ENCODE results near the gene TNS1. TPM values are rescaled to one million over a fixed set of nuclear protein-coding genes. Genes with fewer than 3 reads are reported as not detected.

The TNS1 gene
- total and polyA plus RNA-seq, 9 of the 15 experiments (the other 6 are each of a cell fraction or from before 2014, with no cell fraction given) = 0.13 to 2.7 (median 0.77) TPM

DNA sequence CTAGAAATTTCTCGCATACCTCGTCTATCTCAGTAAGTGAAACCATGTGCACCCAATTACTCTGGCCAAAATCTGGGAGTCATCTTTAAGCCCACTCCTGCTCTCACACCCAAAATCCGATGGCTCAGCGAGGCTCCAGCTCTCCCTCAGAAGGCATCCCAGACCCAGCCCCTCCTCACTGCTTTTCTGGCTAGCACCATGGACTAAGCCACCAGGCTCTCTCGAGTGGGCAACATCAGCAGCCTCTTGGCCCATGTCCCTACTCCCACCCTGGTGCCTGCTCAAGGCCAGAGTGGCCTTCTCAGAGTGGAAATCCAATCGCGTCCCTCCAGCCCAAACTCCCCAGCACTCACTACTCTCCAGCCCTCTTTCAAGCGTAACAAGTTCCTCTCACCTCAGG is 27.2 kb downstream of the TNS1 start:
- Histone ChIP-seq H3K79me2 (ENCODE audit: control insufficient read depth, insufficient read depth, low read length) (no peaks in the 10 kb centered on the region), H3K27ac (ENCODE audit: extremely low read depth, low read depth, low read length) (no peak overlapping the region), H3K36me3 (ENCODE audit: control insufficient read depth, insufficient read depth, low read length) (no peaks in the 10 kb centered on the region), H3K9me1 (ENCODE audit: control insufficient read depth, insufficient read depth, low read length) (no peaks in the 10 kb centered on the region), H3K4me2 (ENCODE audit: insufficient read depth, low read length) (no peak overlapping the region), H3K9me3 (replicated peaks; ENCODE audit: control insufficient read depth, insufficient read depth, low read depth, low read length) (no peaks in the 10 kb centered on the region), H2AFZ (ENCODE audit: low read depth, low read length) (no peak overlapping the region), H3K4me1 (replicated peaks in 1 of 2; ENCODE audit: control insufficient read depth in 2 of 2, insufficient read depth in 2 of 2, low read length in 2 of 2) (no peaks in the 10 kb centered on the region), H3K9ac (ENCODE audit: insufficient read depth in 1 of 2, low read depth in 2 of 2, low read length in 2 of 2) (no peak overlapping the region), H4K20me1 (replicated peaks; ENCODE audit: control insufficient read depth, insufficient read depth, low read length) (no peaks in the 10 kb centered on the region), H3K27me3 (ENCODE audit: control insufficient read depth in 2 of 2, insufficient read depth in 2 of 2, low read length in 2 of 2) (peaks cover 0 to 28% of the 10 kb centered on the region in 2 experiments; a peak in 2 of 5 replicates), H3K4me3 (no peak overlapping the region)
- in situ Hi-C loops (cut with MboI) = no loop called here
- FAIRE-seq (no peak), ATAC-seq (no peak), DNase-seq (ENCODE audit: extremely low read depth in 1 of 4, low spot score in 3 of 4) (no peak)
- 7% methylated on average over 8 of the region's 8 CpGs for WGBS (ENCODE audit: insufficient coverage, low coverage, missing lambda C conversion rate)
- TF ChIP-seq RBM15 (IDR thresholded peaks at IDR 0.05; ENCODE audit: insufficient read depth, low read length) = no peak
- TF ChIP-seq CREBBP (IDR thresholded peaks at IDR 0.05; ENCODE audit: low read depth, low read length) = no peak
- TF ChIP-seq MEIS2 (IDR thresholded peaks at IDR 0.05; ENCODE audit: partially characterized antibody) = no peak
- no peak for TF ChIP-seq HMG20A (CRISPR knock-in tag; conservative IDR thresholded peaks at IDR 0.05)
- no peak for TF ChIP-seq MCM2 (IDR thresholded peaks at IDR 0.05; ENCODE audit: low read depth)
- no TSS peak for BruUV-seq (replicated peaks)
- intact Hi-C loops (cut with micrococcal nuclease) = no loop called here
- ChIA-PET POLR2A (interaction anchor here (0.6 kb wide), 1 partner anchor 94 kb away, joined by 8 read pairs; no protein-coding TSS in a partner anchor), CTCF (ENCODE audit: low intra/inter-chr PET ratio) (no interaction called here)

GRCh38 chr2:217974389-217975005 is 28.3 kb downstream of the TNS1 start:
- Histone ChIP-seq H3K4me3 (no peak overlapping the region), H4K20me1 (replicated peaks; ENCODE audit: control insufficient read depth, insufficient read depth, low read length) (no peaks in the 10 kb centered on the region), H3K4me2 (ENCODE audit: insufficient read depth, low read length) (no peak overlapping the region), H3K9me3 (replicated peaks; ENCODE audit: control insufficient read depth, insufficient read depth, low read depth, low read length) (no peaks in the 10 kb centered on the region), H3K9ac (ENCODE audit: insufficient read depth in 1 of 2, low read depth in 2 of 2, low read length in 2 of 2) (no peak overlapping the region), H3K79me2 (ENCODE audit: control insufficient read depth, insufficient read depth, low read length) (no peaks in the 10 kb centered on the region), H3K4me1 (replicated peaks in 1 of 2; ENCODE audit: control insufficient read depth in 2 of 2, insufficient read depth in 2 of 2, low read length in 2 of 2) (no peaks in the 10 kb centered on the region), H3K9me1 (ENCODE audit: control insufficient read depth, insufficient read depth, low read length) (no peaks in the 10 kb centered on the region), H3K27ac (ENCODE audit: extremely low read depth, low read depth, low read length) (no peak overlapping the region), H3K27me3 (ENCODE audit: control insufficient read depth in 2 of 2, insufficient read depth in 2 of 2, low read length in 2 of 2) (peaks cover 0 to 28% of the 10 kb centered on the region in 2 experiments; a peak in 2 of 5 replicates), H2AFZ (ENCODE audit: low read depth, low read length) (no peak overlapping the region), H3K36me3 (ENCODE audit: control insufficient read depth, insufficient read depth, low read length) (no peaks in the 10 kb centered on the region)
- CTCF ChIA-PET (ENCODE audit: low intra/inter-chr PET ratio) = no interaction called here
- DNase-seq (ENCODE audit: extremely low read depth in 1 of 4, low spot score in 3 of 4) (no peak), ATAC-seq (no peak), FAIRE-seq (no peak)
- no TSS peak for BruUV-seq (replicated peaks)
- WGBS (ENCODE audit: insufficient coverage, low coverage, missing lambda C conversion rate) = 1% methylated on average over 8 of the region's 8 CpGs
- POLR2A ChIA-PET = no interaction called here
- intact Hi-C loops (cut with micrococcal nuclease) = no loop called here
- in situ Hi-C loops (cut with MboI) = no loop called here
- TF ChIP-seq, protein P1, sequence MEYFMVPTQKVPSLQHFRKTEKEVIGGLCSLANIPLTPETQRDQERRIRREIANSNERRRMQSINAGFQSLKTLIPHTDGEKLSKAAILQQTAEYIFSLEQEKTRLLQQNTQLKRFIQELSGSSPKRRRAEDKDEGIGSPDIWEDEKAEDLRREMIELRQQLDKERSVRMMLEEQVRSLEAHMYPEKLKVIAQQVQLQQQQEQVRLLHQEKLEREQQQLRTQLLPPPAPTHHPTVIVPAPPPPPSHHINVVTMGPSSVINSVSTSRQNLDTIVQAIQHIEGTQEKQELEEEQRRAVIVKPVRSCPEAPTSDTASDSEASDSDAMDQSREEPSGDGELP (CRISPR knock-in tag; IDR thresholded peaks at IDR 0.05; ENCODE audit: borderline replicate concordance) = no peak
- no peak for TF ChIP-seq STAT5A (IDR thresholded peaks at IDR 0.05; ENCODE audit: borderline replicate concordance, low read length)
- TF ChIP-seq, protein P2, sequence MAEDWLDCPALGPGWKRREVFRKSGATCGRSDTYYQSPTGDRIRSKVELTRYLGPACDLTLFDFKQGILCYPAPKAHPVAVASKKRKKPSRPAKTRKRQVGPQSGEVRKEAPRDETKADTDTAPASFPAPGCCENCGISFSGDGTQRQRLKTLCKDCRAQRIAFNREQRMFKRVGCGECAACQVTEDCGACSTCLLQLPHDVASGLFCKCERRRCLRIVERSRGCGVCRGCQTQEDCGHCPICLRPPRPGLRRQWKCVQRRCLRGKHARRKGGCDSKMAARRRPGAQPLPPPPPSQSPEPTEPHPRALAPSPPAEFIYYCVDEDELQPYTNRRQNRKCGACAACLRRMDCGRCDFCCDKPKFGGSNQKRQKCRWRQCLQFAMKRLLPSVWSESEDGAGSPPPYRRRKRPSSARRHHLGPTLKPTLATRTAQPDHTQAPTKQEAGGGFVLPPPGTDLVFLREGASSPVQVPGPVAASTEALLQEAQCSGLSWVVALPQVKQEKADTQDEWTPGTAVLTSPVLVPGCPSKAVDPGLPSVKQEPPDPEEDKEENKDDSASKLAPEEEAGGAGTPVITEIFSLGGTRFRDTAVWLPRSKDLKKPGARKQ (CRISPR knock-in tag; IDR thresholded peaks at IDR 0.05) = no peak
- no peak for TF ChIP-seq CBX3 (IDR thresholded peaks at IDR 0.05; ENCODE audit: borderline replicate concordance in 1 of 2, low read length in 2 of 2)
- TF ChIP-seq, protein P3, sequence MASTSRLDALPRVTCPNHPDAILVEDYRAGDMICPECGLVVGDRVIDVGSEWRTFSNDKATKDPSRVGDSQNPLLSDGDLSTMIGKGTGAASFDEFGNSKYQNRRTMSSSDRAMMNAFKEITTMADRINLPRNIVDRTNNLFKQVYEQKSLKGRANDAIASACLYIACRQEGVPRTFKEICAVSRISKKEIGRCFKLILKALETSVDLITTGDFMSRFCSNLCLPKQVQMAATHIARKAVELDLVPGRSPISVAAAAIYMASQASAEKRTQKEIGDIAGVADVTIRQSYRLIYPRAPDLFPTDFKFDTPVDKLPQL (IDR thresholded peaks at IDR 0.05; ENCODE audit: extremely low read depth, insufficient read length) = no peak
- TF ChIP-seq ZNF551 (CRISPR knock-in tag; IDR thresholded peaks at IDR 0.05) = no peak
- TF ChIP-seq ZNF707 (CRISPR knock-in tag; conservative IDR thresholded peaks at IDR 0.05) = no peak

Data from K562 (cell line).